Upper lobe of right lung (tissue), 1 donor: ENCODE results near the gene TTC34. TPM values are rescaled to one million over a fixed set of nuclear protein-coding genes. Genes with fewer than 3 reads are reported as not detected.

Source experiments
- ATAC-seq: fragments of 200-7000 bp; cut with Tn5 transposase; one replicate; pipeline ENCODE4 v1.9.1; 2020; ENCODE audit warnings: mild to moderate bottlenecking, moderate library complexity
- DNase-seq: peaks from one replicate; pipeline ENCODE4 v3.0.0-alpha.2; 2020
- H3K27ac ChIP-seq: fragments of 200-600 bp; one replicate; pipeline ENCODE4 v1.8.0; 2022
- H3K27me3 ChIP-seq: fragments of 200-600 bp; one replicate; pipeline ENCODE4 v1.8.0; 2022; ENCODE audit warnings: mild to moderate bottlenecking
- H3K36me3 ChIP-seq: fragments of 200-600 bp; one replicate; pipeline ENCODE4 v1.8.0; 2022
- H3K4me1 ChIP-seq: fragments of 200-600 bp; one replicate; pipeline ENCODE4 v1.8.0; 2022
- H3K4me3 ChIP-seq: fragments of 200-600 bp; one replicate; pipeline ENCODE4 v1.8.0; 2022; ENCODE audit warnings: mild to moderate bottlenecking
- H3K9me3 ChIP-seq: fragments of 200-600 bp; one replicate; pipeline ENCODE4 v1.8.0; 2022
- intact Hi-C: fragments of 100-400 bp; cut with DNase I; formaldehyde crosslinking; loops from one replicate; pipeline ENCODE4 v1.11.0; 2022
- total RNA-seq: library from RNA; stranded (reverse); fragmentation: NEBNext Ultra II Directional; extraction: Animal tissue kit (Norgen Biotek cat#: 25700); gene quantifications from one replicate; pipeline ENCODE4 v1.2.1, GENCODE V29; 2021
- TF ChIP-seq, protein P1 (sequence below): fragments of 200-600 bp; IDR thresholded peaks from one replicate; pipeline ENCODE4 v1.8.0; 2022; ENCODE audit warnings: antibody characterized with exemption
- donor health status: DM: no; HTN: yes; CAD: no; lungs with severe emphysema.

The TTC34 gene
- total RNA-seq, 1 donor from 2014 or later: 1.3 TPM

DNA sequence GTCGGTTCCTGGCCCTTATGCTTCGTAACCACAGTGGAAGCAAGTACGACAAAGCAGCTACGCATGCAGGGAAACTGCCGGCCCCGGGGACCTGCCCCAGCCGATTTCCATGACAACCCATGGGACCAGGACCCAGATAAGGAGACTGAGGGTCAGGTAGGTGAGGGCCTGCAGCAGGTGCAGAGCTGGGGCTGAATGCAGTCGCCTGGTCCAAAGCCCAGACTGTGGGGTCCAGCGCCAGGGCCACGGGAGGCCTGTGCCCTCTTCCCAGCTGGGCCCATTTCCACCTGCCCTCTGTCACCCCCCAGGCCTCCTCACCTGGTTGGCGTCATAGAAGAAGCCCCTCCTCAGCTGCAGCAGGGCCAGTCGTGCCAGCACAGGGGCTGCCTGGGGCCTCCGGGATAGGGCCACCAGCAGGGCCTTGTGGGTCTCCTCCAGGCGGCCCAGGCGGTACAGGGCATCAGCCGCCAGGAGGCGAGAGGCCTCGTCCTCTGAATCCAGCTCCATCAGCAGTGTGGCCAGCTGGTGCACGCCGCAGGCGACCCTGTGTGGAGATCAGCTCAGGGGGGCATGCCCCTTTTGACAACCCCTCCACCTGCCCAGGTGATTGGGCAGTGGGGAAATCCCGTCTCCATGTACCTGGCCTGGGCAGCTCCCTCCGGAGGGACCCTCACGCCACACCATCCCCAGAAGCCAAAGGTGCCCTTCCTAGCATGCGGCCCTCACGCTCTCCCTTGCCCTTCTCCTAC is 14.2 kb downstream of the TTC34 start:
- TF ChIP-seq, protein P1, sequence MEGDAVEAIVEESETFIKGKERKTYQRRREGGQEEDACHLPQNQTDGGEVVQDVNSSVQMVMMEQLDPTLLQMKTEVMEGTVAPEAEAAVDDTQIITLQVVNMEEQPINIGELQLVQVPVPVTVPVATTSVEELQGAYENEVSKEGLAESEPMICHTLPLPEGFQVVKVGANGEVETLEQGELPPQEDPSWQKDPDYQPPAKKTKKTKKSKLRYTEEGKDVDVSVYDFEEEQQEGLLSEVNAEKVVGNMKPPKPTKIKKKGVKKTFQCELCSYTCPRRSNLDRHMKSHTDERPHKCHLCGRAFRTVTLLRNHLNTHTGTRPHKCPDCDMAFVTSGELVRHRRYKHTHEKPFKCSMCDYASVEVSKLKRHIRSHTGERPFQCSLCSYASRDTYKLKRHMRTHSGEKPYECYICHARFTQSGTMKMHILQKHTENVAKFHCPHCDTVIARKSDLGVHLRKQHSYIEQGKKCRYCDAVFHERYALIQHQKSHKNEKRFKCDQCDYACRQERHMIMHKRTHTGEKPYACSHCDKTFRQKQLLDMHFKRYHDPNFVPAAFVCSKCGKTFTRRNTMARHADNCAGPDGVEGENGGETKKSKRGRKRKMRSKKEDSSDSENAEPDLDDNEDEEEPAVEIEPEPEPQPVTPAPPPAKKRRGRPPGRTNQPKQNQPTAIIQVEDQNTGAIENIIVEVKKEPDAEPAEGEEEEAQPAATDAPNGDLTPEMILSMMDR: no peak
- ATAC-seq (no peak), DNase-seq (peak; percentile 61)
- H3K4me1 ChIP-seq: no peaks in the 10 kb centered on the region
- H3K36me3 ChIP-seq: no peaks in the 10 kb centered on the region
- H3K27ac ChIP-seq: no peak overlapping the region
- H3K27me3 ChIP-seq: peaks cover 62% of the 10 kb centered on the region
- no peak overlapping the region for H3K4me3 ChIP-seq
- no peaks in the 10 kb centered on the region for H3K9me3 ChIP-seq
- intact Hi-C loops: no loop called here

DNA sequence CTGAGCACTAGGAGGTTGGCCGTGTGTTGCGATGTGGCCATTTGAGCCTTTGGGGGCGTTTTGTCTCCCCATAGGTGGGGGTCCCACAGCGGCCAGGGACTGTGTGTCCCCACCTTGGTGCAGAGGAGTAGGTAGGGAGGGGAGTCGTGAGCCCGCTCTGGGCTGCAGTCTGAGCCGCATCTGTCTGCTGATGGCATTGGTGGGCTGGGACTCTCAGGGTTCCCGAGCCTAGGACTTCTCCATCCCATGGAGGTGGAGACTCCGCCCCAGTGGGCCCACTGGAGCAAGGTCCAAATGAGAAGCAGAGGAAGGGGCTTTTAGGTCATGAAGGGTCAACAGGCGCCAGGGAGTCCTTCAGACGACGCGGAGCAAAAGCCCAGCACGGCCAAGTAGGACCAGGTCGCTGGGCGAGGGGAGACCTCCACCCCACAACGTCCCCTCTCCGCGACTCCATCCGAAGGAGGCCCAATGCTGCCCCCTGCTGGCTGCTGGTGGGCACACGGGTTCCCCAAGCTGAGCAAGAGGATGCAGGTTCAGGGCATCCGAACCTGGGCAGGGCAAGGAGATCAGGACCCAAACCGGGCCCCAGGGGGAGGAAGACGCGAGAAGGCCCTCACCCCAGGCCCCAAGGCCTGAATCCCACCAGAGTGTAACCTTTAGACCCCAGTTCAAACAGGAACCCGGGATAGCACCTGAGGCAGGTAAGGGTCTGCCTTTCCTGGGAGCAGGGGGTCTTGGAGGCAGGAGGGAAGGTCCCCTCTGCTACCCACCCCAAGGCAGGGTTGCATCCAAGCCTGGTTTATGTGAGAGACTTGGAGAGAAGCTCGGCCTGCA is 14.9 kb downstream of the TTC34 start:
- ATAC-seq (peak; percentile 49), DNase-seq (peak; percentile 80)
- peaks cover 54% of the 10 kb centered on the region for H3K27me3 ChIP-seq
- H3K27ac ChIP-seq: no peak overlapping the region
- no peak overlapping the region for H3K4me3 ChIP-seq
- TF ChIP-seq, protein P1: peak; percentile 79
- intact Hi-C loops: no loop called here
- H3K36me3 ChIP-seq: no peaks in the 10 kb centered on the region
- H3K4me1 ChIP-seq: no peaks in the 10 kb centered on the region
- peaks cover 4% of the 10 kb centered on the region for H3K9me3 ChIP-seq

DNA sequence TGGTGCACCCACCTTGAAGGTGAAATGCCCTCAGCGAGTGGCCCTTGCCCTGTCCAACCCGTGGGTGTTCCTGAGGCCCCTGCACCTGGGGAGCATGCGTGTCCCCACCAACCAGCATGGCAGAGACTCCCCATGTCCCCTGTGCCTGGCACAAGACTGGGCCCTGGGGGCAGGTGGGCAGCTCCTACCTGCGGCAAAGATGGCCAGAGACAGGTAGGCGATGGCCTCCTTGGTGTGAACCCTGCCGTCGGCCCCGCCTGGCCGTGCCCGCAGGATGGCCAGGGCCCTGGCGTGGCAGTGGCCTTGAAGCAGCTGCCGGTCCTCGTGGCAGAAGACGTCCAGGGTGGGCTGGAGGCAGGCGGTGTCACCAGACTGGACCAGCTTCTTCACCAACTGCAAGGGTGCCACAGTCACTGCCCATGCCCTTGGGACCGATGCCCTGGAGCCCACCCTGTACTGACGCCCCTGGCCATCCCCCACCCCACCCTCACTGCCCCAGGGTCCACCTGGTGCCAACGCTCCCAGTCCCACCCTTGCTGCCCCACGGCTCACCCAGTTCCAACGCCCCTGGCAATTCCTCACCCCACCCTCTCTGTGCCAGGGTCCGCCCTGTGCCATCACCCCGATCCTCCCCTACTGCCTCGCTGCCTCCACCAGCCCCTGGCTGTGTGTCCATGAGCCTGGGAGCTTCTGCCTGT is 15.7 kb downstream of the TTC34 start:
- peaks cover 47% of the 10 kb centered on the region for H3K27me3 ChIP-seq
- ATAC-seq (peak; percentile 5), DNase-seq (peak; percentile 60)
- no peaks in the 10 kb centered on the region for H3K4me1 ChIP-seq
- intact Hi-C loops: no loop called here
- no peak overlapping the region for H3K4me3 ChIP-seq
- H3K9me3 ChIP-seq: peaks cover 4% of the 10 kb centered on the region
- H3K27ac ChIP-seq: no peak overlapping the region
- TF ChIP-seq, protein P1: no peak
- H3K36me3 ChIP-seq: no peaks in the 10 kb centered on the region

DNA sequence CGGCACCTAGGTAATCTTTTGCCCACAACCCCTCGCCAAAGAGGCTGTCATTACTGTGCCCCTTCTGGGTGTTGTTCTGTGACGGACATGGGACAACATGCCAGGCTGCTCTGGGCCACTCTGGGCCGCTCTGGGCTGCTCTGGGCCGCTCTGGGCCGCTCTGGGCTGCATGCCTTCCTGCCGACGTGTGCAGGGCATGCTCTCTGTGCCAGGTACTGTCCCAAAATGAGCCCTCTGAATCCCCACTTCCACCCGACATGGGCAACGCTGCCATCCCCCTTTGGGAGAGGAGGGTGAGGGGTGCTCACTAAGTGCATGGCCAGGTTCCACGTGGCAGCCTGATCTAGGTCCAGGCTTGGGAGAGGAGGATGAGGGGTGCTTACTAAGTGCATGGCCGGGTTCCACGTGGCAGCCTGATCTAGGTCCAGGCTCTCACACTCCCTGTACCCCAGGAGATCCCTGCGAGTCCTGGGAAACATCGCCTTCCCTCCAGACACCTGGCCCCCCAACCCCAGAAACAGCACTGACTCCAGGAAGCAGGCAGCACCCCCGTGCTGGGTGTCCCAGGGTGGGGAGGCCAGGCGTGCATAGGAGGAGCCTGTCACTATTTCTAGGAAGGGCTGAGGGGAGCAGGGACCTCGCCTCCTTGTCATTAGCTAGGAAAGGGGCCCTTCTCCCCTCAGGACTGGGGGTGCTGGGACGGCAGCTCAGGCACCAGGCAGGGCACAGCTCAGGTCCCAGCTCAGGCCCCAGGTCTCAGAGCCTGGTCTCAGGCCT is 16.5 kb downstream of the TTC34 start:
- Histone ChIP-seq H3K4me1 (no peaks in the 10 kb centered on the region), H3K4me3 (no peak overlapping the region), H3K27me3 (peaks cover 39% of the 10 kb centered on the region), H3K9me3 (peaks cover 4% of the 10 kb centered on the region), H3K27ac (no peak overlapping the region), H3K36me3 (no peaks in the 10 kb centered on the region)
- intact Hi-C loops: no loop called here
- TF ChIP-seq, protein P1: no peak
- no peak for DNase-seq
- ATAC-seq: peak; percentile 9
